K562 (cell line): ENCODE data around the gene ZNF488. TPM values are rescaled to one million over a fixed set of nuclear protein-coding genes. Genes with fewer than 3 reads are reported as not detected.

Source experiments
- ATAC-seq: fragments of 200-7000 bp; cut with Tn5 transposase; 3 replicates; pipeline ENCODE4 v1.9.1; 2020; ENCODE audit warnings: moderate library complexity
- BruUV-seq: library from RNA; stranded (reverse); fragments of 400-500 nt; replicated peaks from 2 replicates; lab custom pipeline; 2021; lab: Mats Ljungman, UMichigan
- CTCF ChIA-PET: fragments of 300-600 bp; formaldehyde crosslinking; extraction: SDS; loops from one replicate; lab custom pipeline; 2021; ENCODE audit warnings: low intra/inter-chr PET ratio; lab: Yijun Ruan, JAX
- POLR2A ChIA-PET: fragments of 300-600, 350-650 bp; sonication (Branson Sonifier 250); formaldehyde crosslinking; extraction: SDS; loops from one replicate; lab custom pipeline; 2021; ENCODE audit warnings: antibody characterized with exemption, inconsistent platforms; lab: Yijun Ruan, JAX
- DNase-seq, 4 experiments: peaks; one replicate each; pipeline versions ENCODE4 v3.0.0 to v3.0.0-alpha.2; 2011 to 2018; ENCODE audit warnings: low spot score in 3 of 4, mixed read lengths in 3 of 4; ENCODE audit errors: extremely low read depth in 1 of 4
- FAIRE-seq: peaks from 2 replicates; lab custom pipeline; 2011; peaks lifted over from hg19 to GRCh38; lab: Jason Lieb, UNC
- H2AFZ ChIP-seq: 2 replicates; pipeline ENCODE4 v1.6.0; 2011; ENCODE audit warnings: low read depth, low read length, control low read depth, inconsistent platforms
- H3K27ac ChIP-seq: fragments of 200-600 bp; 3 replicates; pipeline ENCODE4 v1.8.0; 2011; ENCODE audit warnings: low read depth, mild to moderate bottlenecking, control low read depth, inconsistent platforms, low read length, moderate library complexity, mixed read lengths; ENCODE audit errors: extremely low read depth
- H3K27me3 ChIP-seq, 2 experiments: fragments of 300-600 bp in 1 of 2; 2 replicates in 1 of 2; 3 replicates in 1 of 2; pipeline versions ENCODE4 v1.6.0 to v1.8.0; 2011; ENCODE audit warnings: inconsistent platforms in 2 of 2, low read length in 2 of 2, mild to moderate bottlenecking in 1 of 2, mixed read lengths in 1 of 2, moderate library complexity in 1 of 2; ENCODE audit not compliant: control insufficient read depth in 2 of 2, insufficient read depth in 2 of 2
- H3K36me3 ChIP-seq: fragments of 300-600 bp; 3 replicates; pipeline ENCODE4 v1.8.0; 2011; ENCODE audit warnings: mild to moderate bottlenecking, low read length, inconsistent platforms; ENCODE audit not compliant: control insufficient read depth, insufficient read depth
- H3K4me1 ChIP-seq, 2 experiments: fragments of 200-600 bp in 1 of 2; replicated peaks in 1 of 2; 2 replicates in 1 of 2; 3 replicates in 1 of 2; pipeline versions ENCODE4 v1.5.1 to v1.8.0; 2011; ENCODE audit warnings: inconsistent platforms in 2 of 2, low read length in 2 of 2, mild to moderate bottlenecking in 1 of 2, mixed read lengths in 1 of 2, moderate library complexity in 1 of 2; ENCODE audit not compliant: control insufficient read depth in 2 of 2, insufficient read depth in 2 of 2
- H3K4me2 ChIP-seq: 2 replicates; pipeline ENCODE4 v1.6.1; 2011; ENCODE audit warnings: low read length, control low read depth, inconsistent platforms, mixed read lengths; ENCODE audit not compliant: insufficient read depth
- H3K4me3 ChIP-seq: fragments of 200-600 bp; sonication (generic), shearing (Covaris generic); 2 replicates; pipeline ENCODE4 v1.5.1; 2016; ENCODE audit warnings: control low read depth, inconsistent platforms
- H3K79me2 ChIP-seq: fragments of 200-600 bp; 3 replicates; pipeline ENCODE4 v1.8.0; 2011; ENCODE audit warnings: low read length, inconsistent platforms; ENCODE audit not compliant: control insufficient read depth, insufficient read depth
- H3K9ac ChIP-seq, 2 experiments: 2 replicates each; pipeline versions ENCODE4 v1.6.0 to v1.6.1; 2011; ENCODE audit warnings: low read depth in 2 of 2, low read length in 2 of 2, control low read depth in 1 of 2, inconsistent platforms in 1 of 2, mild to moderate bottlenecking in 1 of 2, mixed read lengths in 1 of 2; ENCODE audit not compliant: insufficient read depth in 1 of 2
- H3K9me1 ChIP-seq: one replicate; pipeline ENCODE4 v1.6.0; 2011; ENCODE audit warnings: inconsistent platforms, mild to moderate bottlenecking, low read length, moderate library complexity; ENCODE audit not compliant: control insufficient read depth, insufficient read depth
- H3K9me3 ChIP-seq: replicated peaks from 2 replicates; pipeline ENCODE4 v1.5.1; 2011; ENCODE audit warnings: low read depth, low read length, inconsistent platforms; ENCODE audit not compliant: control insufficient read depth, insufficient read depth
- H4K20me1 ChIP-seq: replicated peaks from 2 replicates; pipeline ENCODE4 v1.6.1; 2011; ENCODE audit warnings: low read length, inconsistent platforms, mixed read lengths; ENCODE audit not compliant: control insufficient read depth, insufficient read depth
- CREM ChIP-seq: IDR thresholded peaks from 2 replicates; pipeline ENCODE4 v1.6.1; 2014; ENCODE audit warnings: antibody characterized with exemption, low read depth
- E4F1 ChIP-seq: fragments of 250-450 bp; sonication (Bioruptor Pico); IDR thresholded peaks from 2 replicates; pipeline ENCODE4 v1.5.0; 2021; ENCODE audit warnings: mild to moderate bottlenecking, borderline replicate concordance
- FOS ChIP-seq: IDR thresholded peaks from 3 replicates; pipeline ENCODE4 v1.6.1; 2011; ENCODE audit not compliant: insufficient read length; ENCODE audit errors: extremely low read depth
- HDAC3 ChIP-seq: fragments of 450-650 bp; IDR thresholded peaks from 2 replicates; pipeline ENCODE4 v1.6.1; 2018; ENCODE audit warnings: borderline replicate concordance, mild to moderate bottlenecking, moderate library complexity; ENCODE audit not compliant: partially characterized antibody
- NR2F6 ChIP-seq: fragments of 450-650 bp; formaldehyde crosslinking; IDR thresholded peaks from 2 replicates; pipeline ENCODE4 v1.4.0; 2020; ENCODE audit warnings: mild to moderate bottlenecking
- TAF15 ChIP-seq: fragments of 200-400 bp; formaldehyde crosslinking; IDR thresholded peaks from 2 replicates; pipeline ENCODE4 v1.6.1; 2017; ENCODE audit warnings: mild to moderate bottlenecking, low read depth, low read length, moderate library complexity
- WGBS: fragments of 100-300 bp; shearing (Covaris generic); methylation state at CpG from one replicate; pipeline ENCODE4 v1.1.6; 2016; ENCODE audit warnings: low coverage, mixed read lengths; ENCODE audit not compliant: insufficient coverage; ENCODE audit errors: missing lambda C conversion rate; 5-methylcytosine and 5-hydroxymethylcytosine counted together
- in situ Hi-C: fragments of 300-500 bp; cut with MboI; formaldehyde crosslinking; loops from 4 replicates; pipeline ENCODE4 v1.15.0; 2018; ENCODE audit warnings: inconsistent platforms, mixed read lengths
- intact Hi-C: fragments of 100-400 bp; cut with micrococcal nuclease; formaldehyde crosslinking; loops from 2 replicates; pipeline ENCODE4 v1.14.2; 2022
- polyA plus RNA-seq, 8 experiments: library from polyadenylated mRNA; depleted of rRNA in 4 of 8; stranded (reverse) in 5 of 8; unstranded in 3 of 8; fragments of >200 nt; fragmentation: Nextera tagmentation in 2 of 8; fragmentation: Illumina TruSeq in 1 of 8; extraction: Ambion mirVana in 2 of 8; extraction: Trizol in 1 of 8; gene quantifications; 2 replicates each; pipeline versions ENCODE4 v1.2.1 to v1.2.3, GENCODE V29; 2011 to 2014; ENCODE audit warnings: inconsistent platforms in 1 of 8, missing spikeins in 1 of 8
- total RNA-seq, 7 experiments: library from RNA; depleted of rRNA in 6 of 7; stranded (reverse); fragments of >200 nt in 6 of 7; fragmentation: Illumina TruSeq in 2 of 7; extraction: Trizol in 2 of 7; gene quantifications; 2 replicates each; pipeline versions ENCODE4 v1.2.1 to v1.2.3, GENCODE V29; 2011 to 2021; ENCODE audit warnings: low replicate concordance in 1 of 7

The ZNF488 gene
- total and polyA plus RNA-seq, 9 of the 15 experiments (the other 6 are each of a cell fraction or from before 2014, with no cell fraction given) = 0.03 to 0.09 (median 0.05) TPM; not detected in 3

- H3K27ac ChIP-seq = no peak overlapping the region
- FAIRE-seq = no peak
- peaks cover 53 to 78% of the 10 kb centered on the region in 2 experiments for H3K27me3 ChIP-seq
- H3K36me3 ChIP-seq = no peaks in the 10 kb centered on the region
- H4K20me1 ChIP-seq = peaks cover 5% of the 10 kb centered on the region
- no peak overlapping the region for H3K4me2 ChIP-seq
- no peak for ATAC-seq
- TF ChIP-seq E4F1 (CRISPR knock-in tag) (no peak), TAF15 (no peak), NR2F6 (no peak), HDAC3 (no peak), CREM (no peak), FOS (no peak)
- peaks cover 0 to 2% of the 10 kb centered on the region in 2 experiments; a peak in 2 of 5 replicates for H3K4me1 ChIP-seq
- H3K79me2 ChIP-seq = no peaks in the 10 kb centered on the region
- H3K4me3 ChIP-seq = no peak overlapping the region
- WGBS = 1% methylated on average over 9 of the region's 9 CpGs
- DNase-seq = no peak
- no peak overlapping the region for H2AFZ ChIP-seq
- intact Hi-C loops (no loop called here), in situ Hi-C loops (no loop called here)
- H3K9ac ChIP-seq = no peak overlapping the region
- ChIA-PET POLR2A (interaction anchor here (0.7 to 1.2 kb wide), 3 partner anchors 10 to 943 kb away, joined by 3 read pairs; no protein-coding TSS in a partner anchor), CTCF (no interaction called here)
- no TSS peak for BruUV-seq
- no peaks in the 10 kb centered on the region for H3K9me1 ChIP-seq
- no peaks in the 10 kb centered on the region for H3K9me3 ChIP-seq
Observed at GRCh38 chr10:47365431-47366180, 18.5 kb downstream of the ZNF488 start.
